ENCODE results near the gene FRY. TPM values are rescaled to one million over a fixed set of nuclear protein-coding genes. Genes with fewer than 3 reads are reported as not detected.

The FRY gene
- total and polyA plus RNA-seq, 10 donors = 0.80 to 30.0 (median 23.5) TPM

- Histone ChIP-seq H3K36me3 (peaks cover 0 to 81% (median 0%) of the 10 kb centered on the region in 6 donors), H3K4me3 (no peak overlapping the region), H3K4me1 (peaks cover 0 to 22% (median 5%) of the 10 kb centered on the region in 6 donors), H3K27me3 (replicated peaks in 1 of 7) (no peaks in the 10 kb centered on the region), H3K9me3 (no peaks in the 10 kb centered on the region), H3K27ac (no peak overlapping the region)
- TF ChIP-seq POLR2A (IDR thresholded peaks at IDR 0.05) (no peak), POLR2AphosphoS5 (IDR thresholded peaks at IDR 0.05) (no peak)
- TF ChIP-seq, protein P1, sequence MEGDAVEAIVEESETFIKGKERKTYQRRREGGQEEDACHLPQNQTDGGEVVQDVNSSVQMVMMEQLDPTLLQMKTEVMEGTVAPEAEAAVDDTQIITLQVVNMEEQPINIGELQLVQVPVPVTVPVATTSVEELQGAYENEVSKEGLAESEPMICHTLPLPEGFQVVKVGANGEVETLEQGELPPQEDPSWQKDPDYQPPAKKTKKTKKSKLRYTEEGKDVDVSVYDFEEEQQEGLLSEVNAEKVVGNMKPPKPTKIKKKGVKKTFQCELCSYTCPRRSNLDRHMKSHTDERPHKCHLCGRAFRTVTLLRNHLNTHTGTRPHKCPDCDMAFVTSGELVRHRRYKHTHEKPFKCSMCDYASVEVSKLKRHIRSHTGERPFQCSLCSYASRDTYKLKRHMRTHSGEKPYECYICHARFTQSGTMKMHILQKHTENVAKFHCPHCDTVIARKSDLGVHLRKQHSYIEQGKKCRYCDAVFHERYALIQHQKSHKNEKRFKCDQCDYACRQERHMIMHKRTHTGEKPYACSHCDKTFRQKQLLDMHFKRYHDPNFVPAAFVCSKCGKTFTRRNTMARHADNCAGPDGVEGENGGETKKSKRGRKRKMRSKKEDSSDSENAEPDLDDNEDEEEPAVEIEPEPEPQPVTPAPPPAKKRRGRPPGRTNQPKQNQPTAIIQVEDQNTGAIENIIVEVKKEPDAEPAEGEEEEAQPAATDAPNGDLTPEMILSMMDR (IDR thresholded peaks at IDR 0.05 in 8 of 11, conservative IDR thresholded peaks at IDR 0.05 in 3 of 11) = no peak
- intact Hi-C loops (cut with DNase I; ENCODE audit: low total_unique reads) = no loop called here
- DNase-seq = no peak
- WGBS, 5 donors = 94 to 100% (median 100%) methylated on average over 1 of the region's 1 CpG
Observed at GRCh38 chr13:32259116-32259515, 227.5 kb downstream of the FRY start.

DNA sequence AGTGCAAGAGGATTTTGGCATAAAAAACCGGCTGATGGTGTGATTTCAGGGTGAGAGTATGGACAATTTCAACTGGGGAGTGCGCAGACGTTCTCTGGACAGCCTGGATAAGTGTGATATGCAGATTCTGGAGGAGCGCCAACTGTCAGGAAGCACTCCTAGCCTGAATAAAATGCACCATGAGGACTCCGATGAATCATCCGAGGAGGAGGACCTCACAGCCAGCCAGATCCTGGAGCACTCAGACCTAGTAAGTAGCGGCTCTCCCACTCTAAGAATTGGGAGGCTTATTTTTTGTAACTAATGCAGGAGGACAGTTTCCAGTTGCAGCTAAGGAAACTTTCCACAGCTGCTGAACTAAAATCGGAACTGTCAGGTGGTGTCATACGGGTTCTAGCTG is 230.0 kb downstream of the FRY start:
- TF ChIP-seq POLR2AphosphoS5 (IDR thresholded peaks at IDR 0.05) = peak in 1 of 3 donors; percentile 25
- TF ChIP-seq, protein P1 (IDR thresholded peaks at IDR 0.05 in 8 of 11, conservative IDR thresholded peaks at IDR 0.05 in 3 of 11) = no peak
- Histone ChIP-seq H3K4me3 (no peak overlapping the region), H3K27me3 (replicated peaks in 1 of 7) (no peaks in the 10 kb centered on the region), H3K36me3 (peaks cover 0 to 81% (median 1%) of the 10 kb centered on the region in 6 donors), H3K4me1 (peaks cover 0 to 45% (median 3%) of the 10 kb centered on the region in 6 donors), H3K27ac (peak overlapping the region in 2 of 8 donors; percentile 1 to 26), H3K9me3 (no peaks in the 10 kb centered on the region)
- intact Hi-C loops (cut with DNase I; ENCODE audit: low total_unique reads) = no loop called here
- no peak for DNase-seq
- 59 to 72% (median 67%) methylated on average over 9 of the region's 9 CpGs for WGBS, 5 donors

DNA sequence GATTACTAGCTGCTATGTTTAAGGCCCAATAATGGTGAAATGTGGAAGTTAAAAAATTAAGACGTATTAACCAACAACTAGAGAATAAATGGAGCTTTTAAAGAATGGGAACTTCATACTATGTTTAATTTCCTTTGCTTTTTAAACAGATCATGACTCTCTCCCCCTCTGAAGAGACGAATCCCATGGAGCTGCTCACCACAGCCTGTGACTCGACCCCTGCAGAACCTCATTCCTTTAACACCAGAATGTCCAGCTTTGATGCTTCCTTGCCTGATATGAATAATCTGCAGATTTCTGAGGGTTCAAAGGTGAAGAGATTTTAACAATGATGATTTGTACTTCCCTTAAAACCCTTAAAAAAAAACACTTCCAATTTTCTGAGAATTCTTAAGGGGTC is 230.6 kb downstream of the FRY start:
- TF ChIP-seq POLR2A (IDR thresholded peaks at IDR 0.05) (no peak), POLR2AphosphoS5 (IDR thresholded peaks at IDR 0.05) (no peak)
- TF ChIP-seq, protein P1 (IDR thresholded peaks at IDR 0.05 in 8 of 11, conservative IDR thresholded peaks at IDR 0.05 in 3 of 11) = no peak
- 69 to 82% (median 80%) methylated on average over 3 of the region's 3 CpGs for WGBS, 5 donors
- DNase-seq = no peak
- intact Hi-C loops (cut with DNase I; ENCODE audit: low total_unique reads) = no loop called here
- H3K27me3 ChIP-seq (replicated peaks in 1 of 7) = no peaks in the 10 kb centered on the region
- H3K27ac ChIP-seq = peak overlapping the region in 2 of 8 donors; percentile 1 to 26
- H3K4me1 ChIP-seq = peaks cover 0 to 45% (median 3%) of the 10 kb centered on the region in 6 donors
- no peaks in the 10 kb centered on the region for H3K9me3 ChIP-seq
- no peak overlapping the region for H3K4me3 ChIP-seq
- peaks cover 0 to 81% (median 4%) of the 10 kb centered on the region in 6 donors for H3K36me3 ChIP-seq

GRCh38 chr13:32262619-32263018 is 231.0 kb downstream of the FRY start:
- DNase-seq = no peak
- Histone ChIP-seq H3K36me3 (peaks cover 0 to 81% (median 6%) of the 10 kb centered on the region in 6 donors), H3K27me3 (replicated peaks in 1 of 7) (no peaks in the 10 kb centered on the region), H3K9me3 (no peaks in the 10 kb centered on the region), H3K4me1 (peaks cover 0 to 45% (median 3%) of the 10 kb centered on the region in 6 donors), H3K4me3 (no peak overlapping the region), H3K27ac (no peak overlapping the region)
- 90 to 100% (median 97%) methylated on average over 1 of the region's 1 CpG for WGBS, 5 donors
- intact Hi-C loops (cut with DNase I; ENCODE audit: low total_unique reads) = no loop called here
- TF ChIP-seq, protein P1 (IDR thresholded peaks at IDR 0.05 in 8 of 11, conservative IDR thresholded peaks at IDR 0.05 in 3 of 11) = no peak
